Smooth muscle cell (in vitro differentiated cells): ENCODE results near the gene FLT3. TPM values are rescaled to one million over a fixed set of nuclear protein-coding genes. Genes with fewer than 3 reads are reported as not detected.

Source experiments
- DNase-seq: peaks from one replicate; lab custom pipeline; 2025; ENCODE audit not compliant: unreplicated experiment; lab: John Stamatoyannopoulos, UW
- H2AFZ ChIP-seq: fragments of 200-600 bp; sonication (generic); 2 replicates; pipeline ENCODE4 v1.6.0; 2016; ENCODE audit warnings: antibody characterized with exemption, low read depth, mild to moderate bottlenecking
- H3F3A ChIP-seq: fragments of 200-600 bp; sonication (generic); 2 replicates; pipeline ENCODE4 v1.6.0; 2017; ENCODE audit warnings: antibody characterized with exemption, low read depth
- H3K27ac ChIP-seq: fragments of 200-600 bp; sonication (generic); 2 replicates; pipeline ENCODE4 v1.5.1; 2016; ENCODE audit warnings: low read depth, mild to moderate bottlenecking
- H3K27me3 ChIP-seq: fragments of 200-600 bp; sonication (generic); 2 replicates; pipeline ENCODE4 v1.6.1; 2016; ENCODE audit warnings: low read depth, mild to moderate bottlenecking
- H3K36me3 ChIP-seq: fragments of 200-600 bp; sonication (generic); 2 replicates; pipeline ENCODE4 v1.5.1; 2016; ENCODE audit warnings: low read depth
- H3K4me1 ChIP-seq: fragments of 200-600 bp; sonication (generic); 2 replicates; pipeline ENCODE4 v1.5.1; 2016; ENCODE audit warnings: low read depth
- H3K4me2 ChIP-seq: fragments of 200-600 bp; sonication (generic); 2 replicates; pipeline ENCODE4 v1.6.0; 2016; ENCODE audit warnings: mild to moderate bottlenecking
- H3K4me3 ChIP-seq: fragments of 200-600 bp; sonication (generic); 2 replicates; pipeline ENCODE4 v1.5.1; 2016; ENCODE audit warnings: mild to moderate bottlenecking
- H3K79me2 ChIP-seq: fragments of 200-600 bp; sonication (generic); 2 replicates; pipeline ENCODE4 v1.6.0; 2016; ENCODE audit warnings: low read depth, mild to moderate bottlenecking
- H3K9ac ChIP-seq: fragments of 200-600 bp; sonication (generic); 2 replicates; pipeline ENCODE4 v1.6.0; 2016; ENCODE audit warnings: low read depth
- H3K9me3 ChIP-seq: fragments of 200-600 bp; sonication (generic); replicated peaks from 2 replicates; pipeline ENCODE4 v1.5.1; 2016; ENCODE audit warnings: low read depth
- H4K20me1 ChIP-seq: fragments of 200-600 bp; sonication (generic); 2 replicates; pipeline ENCODE4 v1.6.0; 2016; ENCODE audit warnings: low read depth
- WGBS: methylation state at CpG from one replicate; pipeline ENCODE4 v1.1.7; 2016; ENCODE audit warnings: low lambda C conversion rate; 5-methylcytosine and 5-hydroxymethylcytosine counted together
- polyA plus RNA-seq: library from polyadenylated mRNA; unstranded; fragments of >200 nt; fragmentation: Nextera tagmentation; extraction: Ambion mirVana; gene quantifications from 2 replicates; pipeline ENCODE4 v1.2.1, GENCODE V29; 2016
- total RNA-seq: library from RNA; depleted of rRNA; stranded (reverse); fragments of >200 nt; gene quantifications from 2 replicates; pipeline ENCODE4 v1.2.3, GENCODE V29; 2014
- TF ChIP-seq, protein P1 (sequence below): fragments of 200-600 bp; sonication (generic); IDR thresholded peaks from 2 replicates; pipeline ENCODE4 v1.5.1; 2017; ENCODE audit warnings: borderline replicate concordance, mild to moderate bottlenecking, antibody characterized with exemption; ENCODE audit not compliant: insufficient read depth, poor library complexity, severe bottlenecking

The FLT3 gene
- total and polyA plus RNA-seq, 2 experiments from 2014 or later: not detected

DNA sequence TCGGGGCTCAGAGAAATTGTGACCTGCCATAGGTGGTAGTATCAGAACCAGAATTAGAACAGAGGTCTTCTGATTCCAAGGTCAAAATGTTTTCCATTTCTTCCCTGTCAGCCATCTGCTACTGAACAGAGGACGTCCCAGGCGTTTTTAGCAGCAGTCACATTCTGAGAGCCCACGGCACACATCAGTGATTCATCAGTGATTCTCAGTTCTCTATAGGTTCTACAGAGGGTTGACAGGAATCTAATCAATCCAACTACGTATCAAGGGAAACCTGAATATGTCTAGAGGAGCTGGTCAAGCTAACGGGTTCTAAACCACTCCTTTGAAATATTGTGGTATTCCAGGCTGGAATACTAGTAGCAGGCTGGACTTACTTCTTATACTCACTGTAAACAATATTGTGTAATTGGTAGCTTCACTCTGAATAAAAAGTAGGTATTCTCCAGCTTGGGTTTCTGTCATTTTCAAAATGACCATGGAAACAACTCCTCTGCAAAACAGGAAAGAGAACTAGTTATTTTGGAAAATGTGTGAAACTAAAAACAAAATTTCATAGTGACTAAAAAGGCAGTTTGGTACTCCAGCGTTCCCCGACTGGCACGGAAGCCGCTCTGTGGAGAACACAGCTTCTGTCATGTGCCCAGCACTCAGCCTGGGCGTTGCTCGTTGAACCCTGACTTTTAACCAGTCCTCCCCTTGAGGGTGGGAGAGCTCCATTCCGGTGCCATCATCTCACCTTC is 43.2 kb downstream of the FLT3 start:
- no peaks in the 10 kb centered on the region for H3K36me3 ChIP-seq
- no peak overlapping the region for H3K4me3 ChIP-seq
- no peak overlapping the region for H3K9ac ChIP-seq
- H4K20me1 ChIP-seq: no peaks in the 10 kb centered on the region
- no peaks in the 10 kb centered on the region for H3K9me3 ChIP-seq
- 92% methylated on average over 13 of the region's 13 CpGs for WGBS
- peaks cover 5% of the 10 kb centered on the region for H3K27me3 ChIP-seq
- no peak overlapping the region for H3K27ac ChIP-seq
- H2AFZ ChIP-seq: no peak overlapping the region
- TF ChIP-seq, protein P1, sequence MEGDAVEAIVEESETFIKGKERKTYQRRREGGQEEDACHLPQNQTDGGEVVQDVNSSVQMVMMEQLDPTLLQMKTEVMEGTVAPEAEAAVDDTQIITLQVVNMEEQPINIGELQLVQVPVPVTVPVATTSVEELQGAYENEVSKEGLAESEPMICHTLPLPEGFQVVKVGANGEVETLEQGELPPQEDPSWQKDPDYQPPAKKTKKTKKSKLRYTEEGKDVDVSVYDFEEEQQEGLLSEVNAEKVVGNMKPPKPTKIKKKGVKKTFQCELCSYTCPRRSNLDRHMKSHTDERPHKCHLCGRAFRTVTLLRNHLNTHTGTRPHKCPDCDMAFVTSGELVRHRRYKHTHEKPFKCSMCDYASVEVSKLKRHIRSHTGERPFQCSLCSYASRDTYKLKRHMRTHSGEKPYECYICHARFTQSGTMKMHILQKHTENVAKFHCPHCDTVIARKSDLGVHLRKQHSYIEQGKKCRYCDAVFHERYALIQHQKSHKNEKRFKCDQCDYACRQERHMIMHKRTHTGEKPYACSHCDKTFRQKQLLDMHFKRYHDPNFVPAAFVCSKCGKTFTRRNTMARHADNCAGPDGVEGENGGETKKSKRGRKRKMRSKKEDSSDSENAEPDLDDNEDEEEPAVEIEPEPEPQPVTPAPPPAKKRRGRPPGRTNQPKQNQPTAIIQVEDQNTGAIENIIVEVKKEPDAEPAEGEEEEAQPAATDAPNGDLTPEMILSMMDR: no peak
- no peak overlapping the region for H3K4me2 ChIP-seq
- no peak for DNase-seq
- H3K79me2 ChIP-seq: no peaks in the 10 kb centered on the region
- no peaks in the 10 kb centered on the region for H3K4me1 ChIP-seq
- no peaks in the 10 kb centered on the region for H3F3A ChIP-seq

GRCh38 chr13:28056426-28056825 is 44.0 kb downstream of the FLT3 start:
- Histone ChIP-seq H3K4me3 (no peak overlapping the region), H3K27me3 (peaks cover 5% of the 10 kb centered on the region), H4K20me1 (no peaks in the 10 kb centered on the region), H3K4me1 (no peaks in the 10 kb centered on the region), H3F3A (no peaks in the 10 kb centered on the region), H3K9ac (no peak overlapping the region), H3K27ac (no peak overlapping the region), H3K4me2 (no peak overlapping the region), H2AFZ (no peak overlapping the region), H3K9me3 (no peaks in the 10 kb centered on the region), H3K79me2 (no peaks in the 10 kb centered on the region), H3K36me3 (no peaks in the 10 kb centered on the region)
- TF ChIP-seq, protein P1: no peak
- DNase-seq: no peak
- WGBS: 67% methylated on average over 9 of the region's 9 CpGs

DNA sequence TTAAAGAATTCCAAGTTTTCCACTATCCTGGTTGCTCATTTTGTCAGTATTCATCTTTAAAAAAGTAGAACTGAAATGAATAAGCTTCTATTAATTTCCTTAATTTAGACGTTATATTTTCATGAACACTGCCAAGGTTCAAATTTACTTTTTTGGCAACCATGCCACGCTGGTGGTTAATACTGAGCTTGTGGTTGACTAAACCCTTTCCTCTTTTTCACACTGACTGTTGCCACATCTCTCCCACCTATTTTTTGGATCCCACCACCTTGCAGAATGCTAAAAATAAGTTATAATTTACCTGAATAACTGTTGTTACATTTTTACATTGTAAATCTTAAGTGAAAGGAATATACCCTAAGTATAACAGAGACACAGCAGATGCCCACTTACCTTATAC is 45.0 kb downstream of the FLT3 start:
- Histone ChIP-seq H3K4me1 (peaks cover 5% of the 10 kb centered on the region), H2AFZ (no peak overlapping the region), H3F3A (no peaks in the 10 kb centered on the region), H3K27ac (no peak overlapping the region), H3K27me3 (peaks cover 12% of the 10 kb centered on the region), H3K9me3 (no peaks in the 10 kb centered on the region), H3K9ac (no peak overlapping the region), H4K20me1 (no peaks in the 10 kb centered on the region), H3K36me3 (no peaks in the 10 kb centered on the region), H3K79me2 (no peaks in the 10 kb centered on the region), H3K4me2 (no peak overlapping the region), H3K4me3 (no peak overlapping the region)
- TF ChIP-seq, protein P1: no peak
- 93% methylated on average over 2 of the region's 2 CpGs for WGBS
- DNase-seq: no peak

DNA sequence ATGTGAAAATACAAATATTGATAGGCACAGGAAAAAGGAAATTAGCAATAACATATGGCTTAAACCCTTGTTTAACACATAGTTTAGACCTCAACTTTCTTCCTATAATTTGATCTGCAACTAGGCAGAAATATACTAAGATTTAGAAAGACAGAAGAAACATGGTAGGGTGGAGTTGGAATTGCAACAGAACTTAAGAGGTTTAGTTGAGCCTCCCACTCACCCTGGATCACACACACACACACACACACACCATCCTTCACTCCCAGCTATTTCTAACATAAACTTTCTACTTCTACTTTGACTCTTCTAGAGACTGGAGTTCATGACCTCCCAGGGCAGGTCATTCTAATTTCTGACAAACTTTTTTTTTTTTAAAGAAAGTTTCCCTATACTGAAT is 47.4 kb downstream of the FLT3 start:
- H4K20me1 ChIP-seq: no peaks in the 10 kb centered on the region
- TF ChIP-seq, protein P1: no peak
- no peaks in the 10 kb centered on the region for H3K9me3 ChIP-seq
- no peak overlapping the region for H3K27ac ChIP-seq
- H3K4me3 ChIP-seq: no peak overlapping the region
- no peaks in the 10 kb centered on the region for H3K36me3 ChIP-seq
- DNase-seq: no peak
- no peak overlapping the region for H2AFZ ChIP-seq
- H3K79me2 ChIP-seq: no peaks in the 10 kb centered on the region
- H3K4me1 ChIP-seq: peaks cover 8% of the 10 kb centered on the region
- H3K9ac ChIP-seq: no peak overlapping the region
- no peak overlapping the region for H3K4me2 ChIP-seq
- H3F3A ChIP-seq: no peaks in the 10 kb centered on the region
- H3K27me3 ChIP-seq: peaks cover 27% of the 10 kb centered on the region
